Measurements from ENCODE around the gene GGT7. TPM values are rescaled to one million over a fixed set of nuclear protein-coding genes. Genes with fewer than 3 reads are reported as not detected.
"Not testable (repeated sequence)": the region's sequence is repeated elsewhere in the genome, so short reads cannot be mapped to it uniquely, and the experiment has no call there.

GGT7 gene
- total RNA-seq, 2 experiments from 2014 or later = 12.7 to 15.0 TPM

- H3K9me3 Mint-ChIP-seq (ENCODE audit: low read depth) = no peaks in the 10 kb centered on the region
- ChIA-PET CTCF (no interaction called here), POLR2A (no interaction called here)
- DNase-seq = no peak
- H3K27me3 Mint-ChIP-seq = no peaks in the 10 kb centered on the region
- intact Hi-C loops (cut with DNase I, micrococcal nuclease) = no loop called here
- no peak overlapping the region for H3K4me3 Mint-ChIP-seq
- H3K27ac Mint-ChIP-seq = no peak overlapping the region
- no peak for ATAC-seq
- peaks cover 2% of the 10 kb centered on the region for H3K36me3 Mint-ChIP-seq (ENCODE audit: low read depth)
- peaks cover 20% of the 10 kb centered on the region for H3K4me1 Mint-ChIP-seq
Observed at GRCh38 chr20:34815636-34816035, 57.0 kb downstream of the GGT7 start.

- Mint-ChIP-seq H3K4me3 (no peak overlapping the region), H3K4me1 (peaks cover 8% of the 10 kb centered on the region), H3K27me3 (no peaks in the 10 kb centered on the region), H3K27ac (no peak overlapping the region), H3K9me3 (ENCODE audit: low read depth) (no peaks in the 10 kb centered on the region), H3K36me3 (ENCODE audit: low read depth) (peaks cover 3% of the 10 kb centered on the region)
- ChIA-PET CTCF (no interaction called here), POLR2A (no interaction called here)
- DNase-seq (no peak), ATAC-seq (no peak)
- intact Hi-C loops (cut with DNase I, micrococcal nuclease) = no loop called here
Observed at GRCh38 chr20:34808583-34808982, 64.1 kb downstream of the GGT7 start.

GRCh38 chr20:34807944-34808465, 64.7 kb downstream of the GGT7 start:
- ATAC-seq; H3K27ac Mint-ChIP-seq; CTCF ChIA-PET; H3K4me1 Mint-ChIP-seq; H3K36me3 Mint-ChIP-seq (ENCODE audit: low read depth); H3K9me3 Mint-ChIP-seq (ENCODE audit: low read depth); DNase-seq; POLR2A ChIA-PET; intact Hi-C loops (cut with DNase I, micrococcal nuclease); H3K27me3 Mint-ChIP-seq; H3K4me3 Mint-ChIP-seq: not testable (repeated sequence)

GRCh38 chr20:34806255-34806654, 66.4 kb downstream of the GGT7 start:
- intact Hi-C loops (cut with DNase I, micrococcal nuclease) = no loop called here
- no peak for DNase-seq
- no peak for ATAC-seq
- H3K36me3 Mint-ChIP-seq (ENCODE audit: low read depth) = peaks cover 7% of the 10 kb centered on the region
- H3K27ac Mint-ChIP-seq = no peak overlapping the region
- ChIA-PET CTCF (interaction anchor here (0.7 to 1.3 kb wide), 2 partner anchors 17 to 18 kb away, joined by 3 to 5 read pairs; no protein-coding TSS in a partner anchor), POLR2A (no interaction called here)
- H3K4me1 Mint-ChIP-seq = peaks cover 16% of the 10 kb centered on the region
- H3K27me3 Mint-ChIP-seq = no peaks in the 10 kb centered on the region
- no peak overlapping the region for H3K4me3 Mint-ChIP-seq
- no peaks in the 10 kb centered on the region for H3K9me3 Mint-ChIP-seq (ENCODE audit: low read depth)

GRCh38 chr20:34798871-34799270, 73.8 kb downstream of the GGT7 start:
- H3K27ac Mint-ChIP-seq = no peak overlapping the region
- H3K9me3 Mint-ChIP-seq (ENCODE audit: low read depth) = no peaks in the 10 kb centered on the region
- ATAC-seq (no peak), DNase-seq (no peak)
- ChIA-PET CTCF (interaction anchor here (1.0 kb wide), 1 partner anchor 29 kb away, joined by 3 read pairs; no protein-coding TSS in a partner anchor), POLR2A (no interaction called here)
- intact Hi-C loops (cut with DNase I, micrococcal nuclease) = no loop called here
- peaks cover 49% of the 10 kb centered on the region for H3K4me1 Mint-ChIP-seq
- H3K27me3 Mint-ChIP-seq = no peaks in the 10 kb centered on the region
- H3K4me3 Mint-ChIP-seq = no peak overlapping the region
- peaks cover 11% of the 10 kb centered on the region for H3K36me3 Mint-ChIP-seq (ENCODE audit: low read depth)

GRCh38 chr20:34798328-34798727, 74.3 kb downstream of the GGT7 start:
- Mint-ChIP-seq H3K36me3 (ENCODE audit: low read depth) (peaks cover 11% of the 10 kb centered on the region), H3K4me1 (peaks cover 49% of the 10 kb centered on the region), H3K27me3 (no peaks in the 10 kb centered on the region), H3K27ac (no peak overlapping the region), H3K9me3 (ENCODE audit: low read depth) (no peaks in the 10 kb centered on the region), H3K4me3 (no peak overlapping the region)
- CTCF ChIA-PET = interaction anchor here (1.0 kb wide), 1 partner anchor 28 kb away, joined by 3 read pairs; no protein-coding TSS in a partner anchor
- DNase-seq = no peak
- intact Hi-C loops (cut with DNase I, micrococcal nuclease) = no loop called here
- POLR2A ChIA-PET = no interaction called here
- ATAC-seq = no peak

- CTCF ChIA-PET = interaction anchor here (0.6 to 1.6 kb wide), 7 partner anchors 20 to 845 kb away, joined by 3 to 4 read pairs (median 3); no protein-coding TSS in a partner anchor
- ATAC-seq = no peak
Observed at GRCh38 chr20:34797012-34797995, 75.4 kb downstream of the GGT7 start.

More at GRCh38 chr20:34797012-34797995, 75.4 kb downstream of the GGT7 start:
- Mint-ChIP-seq H3K4me3 (no peak overlapping the region), H3K36me3 (ENCODE audit: low read depth) (peaks cover 11% of the 10 kb centered on the region), H3K27ac (no peak overlapping the region), H3K9me3 (ENCODE audit: low read depth) (no peaks in the 10 kb centered on the region), H3K27me3 (no peaks in the 10 kb centered on the region), H3K4me1 (peaks cover 49% of the 10 kb centered on the region)
- intact Hi-C loops (cut with DNase I, micrococcal nuclease) = no loop called here
- POLR2A ChIA-PET = interaction anchor here (0.7 kb wide), 1 partner anchor 1158 kb away, joined by 3 read pairs; no protein-coding TSS in a partner anchor
- no peak for DNase-seq

Other genes starting within 250 kb of the GGT7 start
- 10 to 100 TPM; 21.1 to 28.2 TPM for gene PIGU, start 195.8 kb downstream of the GGT7 start, total RNA-seq
- gene TP53INP2, start 168.5 kb downstream of the GGT7 start, total RNA-seq = 1 to 10 TPM; 2.2 to 2.3 TPM
- gene NCOA6, start 47.2 kb downstream of the GGT7 start, total RNA-seq = 10 to 100 TPM; 20.3 to 31.1 TPM
- gene ACSS2, start 3.8 kb upstream of the GGT7 start, total RNA-seq = 10 to 100 TPM; 29.9 to 35.1 TPM
- gene GSS, start 83.0 kb upstream of the GGT7 start, total RNA-seq = 10 to 100 TPM; 58.7 to 59.5 TPM
- under 1 TPM; 0.23 to 0.40 TPM for gene MYH7B, start 83.0 kb upstream of the GGT7 start, total RNA-seq
- gene TRPC4AP, start 220.0 kb upstream of the GGT7 start, total RNA-seq = 10 to 100 TPM; 36.0 to 39.6 TPM

Data from activated CD4-positive, alpha-beta T cell treated with anti-CD3 and anti-CD28 coated beads for 36 hours (primary cell).